ENCODE measurements around the gene RGS7BP.

Gene RGS7BP

GRCh38 chr5:64566310-64566916 lies 60.6 kb downstream of the RGS7BP start:
- FAIRE-seq: no peak

DNA sequence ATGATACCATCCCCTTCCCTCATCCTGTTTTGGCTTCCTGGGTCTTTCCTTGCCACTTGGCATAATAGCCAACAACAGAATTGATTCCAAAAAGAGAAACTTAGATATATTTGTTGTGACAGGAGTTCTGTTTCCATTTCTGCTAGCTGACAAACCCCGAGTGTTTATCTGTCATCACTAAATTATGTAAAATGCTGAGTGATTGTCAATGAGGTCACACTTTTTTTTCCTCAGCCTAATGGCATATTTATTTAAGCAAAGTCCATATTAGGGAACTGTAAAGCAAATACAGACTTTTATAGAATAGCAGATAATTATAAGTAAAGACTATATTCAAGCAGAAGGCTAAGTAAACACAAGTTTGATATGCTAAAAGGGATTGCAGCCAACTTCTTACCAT lies 64.0 kb downstream of the RGS7BP start:
- no peak for FAIRE-seq

GRCh38 chr5:64570395-64570996 lies 64.7 kb downstream of the RGS7BP start:
- no peak for FAIRE-seq

- no peak for FAIRE-seq
Measured at GRCh38 chr5:64575561-64575960, 69.7 kb downstream of the RGS7BP start.

DNA sequence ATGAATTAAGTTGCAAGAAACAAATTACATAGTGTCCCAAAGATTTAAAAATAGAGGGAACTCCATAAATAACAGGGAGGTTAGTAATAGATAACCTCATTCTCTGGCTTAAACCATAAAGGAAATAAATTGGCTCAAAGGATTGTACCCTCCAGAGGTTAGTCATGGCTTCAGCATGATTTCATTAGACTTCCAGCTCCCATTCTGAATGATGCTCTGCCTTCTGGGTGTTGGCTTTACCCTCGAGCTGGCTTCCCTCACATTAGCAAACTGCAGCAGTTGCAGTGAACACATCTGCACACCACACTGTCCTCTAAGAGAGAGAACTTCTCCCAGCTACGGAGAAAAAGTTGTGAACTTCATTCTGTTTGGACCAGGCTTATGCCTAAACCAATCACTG lies 70.4 kb downstream of the RGS7BP start:
- no peak for FAIRE-seq

DNA sequence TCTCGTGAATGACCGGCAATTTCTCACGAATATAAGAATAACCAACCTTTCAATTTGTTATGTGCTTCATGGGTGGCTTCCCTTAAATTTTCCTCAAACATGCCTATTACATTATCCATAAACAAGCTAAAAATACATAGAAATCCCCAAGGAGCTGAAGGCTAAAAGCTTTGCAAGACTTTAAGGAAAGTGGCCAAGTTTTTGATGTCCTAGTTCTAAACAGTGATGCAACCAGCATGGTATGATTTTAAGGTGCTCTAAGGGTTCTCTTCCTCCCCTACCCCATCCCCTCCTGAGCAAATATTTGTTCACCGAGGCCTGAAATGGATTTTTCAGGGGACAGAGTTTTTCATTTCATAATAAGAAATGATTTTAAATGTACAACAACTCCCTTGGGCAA lies 79.8 kb downstream of the RGS7BP start:
- no peak for FAIRE-seq

- no peak for FAIRE-seq
Measured at GRCh38 chr5:64587370-64587769, 81.6 kb downstream of the RGS7BP start.

- FAIRE-seq: no peak
Measured at GRCh38 chr5:64592730-64593341, 87.0 kb downstream of the RGS7BP start.

DNA sequence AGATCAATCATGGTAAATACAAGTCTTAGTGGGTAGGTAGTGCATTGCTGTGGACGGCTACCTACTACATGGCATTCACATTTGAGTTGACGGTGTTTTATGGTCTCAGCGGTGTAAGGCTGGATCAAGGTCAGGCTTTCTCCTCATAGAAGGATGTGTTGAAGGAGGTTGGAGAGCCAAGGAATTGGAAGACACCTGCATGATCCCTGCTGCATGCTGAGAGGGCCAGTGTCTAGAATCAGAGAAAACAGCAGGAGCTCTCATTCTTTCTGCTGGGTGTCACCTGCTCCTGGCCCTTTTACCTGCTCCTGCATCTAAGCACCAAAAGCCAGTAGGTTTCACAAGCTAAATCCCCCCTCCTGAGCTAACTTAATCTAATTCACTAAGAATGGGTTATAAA lies 88.2 kb downstream of the RGS7BP start:
- FAIRE-seq: no peak

DNA sequence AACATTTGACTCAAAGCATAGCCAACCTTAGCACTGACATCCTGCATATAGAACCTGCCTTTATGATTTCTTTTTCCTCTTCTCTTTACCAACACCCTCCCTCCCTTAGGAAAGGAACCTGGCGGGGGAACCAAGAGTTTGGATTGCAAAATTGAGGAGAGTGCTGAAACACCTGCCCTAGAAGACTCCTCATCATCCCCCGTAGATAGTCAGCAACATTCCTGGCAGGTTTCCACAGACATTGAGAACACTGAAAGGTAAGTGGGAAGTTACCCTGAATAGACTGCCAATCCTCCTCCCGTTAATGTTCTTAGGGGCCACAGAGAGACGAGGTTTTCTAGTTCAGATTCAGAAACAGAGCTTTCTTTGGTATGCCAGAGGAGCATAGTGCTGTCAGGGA lies 88.8 kb downstream of the RGS7BP start:
- FAIRE-seq: no peak

GRCh38 chr5:64595031-64595855 lies 89.4 kb downstream of the RGS7BP start:
- FAIRE-seq: no peak

- FAIRE-seq: no peak
Measured at GRCh38 chr5:64599226-64599625, 93.4 kb downstream of the RGS7BP start.

- no peak for FAIRE-seq
Measured at GRCh38 chr5:64603676-64604075, 97.9 kb downstream of the RGS7BP start.

- FAIRE-seq: no peak
Measured at GRCh38 chr5:64606926-64607325, 101.1 kb downstream of the RGS7BP start.

GRCh38 chr5:64612344-64612961 lies 106.6 kb downstream of the RGS7BP start:
- peak; percentile 93 for FAIRE-seq

GRCh38 chr5:64615895-64616294 lies 110.1 kb downstream of the RGS7BP start:
- FAIRE-seq: no peak

- FAIRE-seq: no peak
Measured at GRCh38 chr5:64619609-64620008, 113.8 kb downstream of the RGS7BP start.

DNA sequence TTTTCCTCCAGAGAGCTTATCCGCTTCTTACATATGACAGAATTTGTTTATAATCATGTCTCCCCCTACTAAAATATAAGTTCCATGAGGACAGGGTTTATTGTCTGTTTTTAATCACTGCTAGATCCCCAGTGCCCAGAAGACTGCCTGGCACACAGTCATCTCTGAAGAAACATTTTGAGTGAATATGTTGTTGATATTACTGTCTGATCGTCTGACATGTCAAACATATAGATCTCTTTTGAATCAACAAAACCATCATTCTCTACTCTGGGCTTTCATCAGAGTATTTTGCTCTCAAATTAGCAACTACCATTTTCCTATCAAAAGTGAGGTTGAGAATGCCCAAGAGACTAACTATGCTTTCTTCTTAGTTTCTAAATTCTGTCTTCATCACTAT lies 117.2 kb downstream of the RGS7BP start:
- FAIRE-seq: no peak

GRCh38 chr5:64625678-64626077 lies 119.9 kb downstream of the RGS7BP start:
- no peak for FAIRE-seq

GRCh38 chr5:64628901-64629300 lies 123.1 kb downstream of the RGS7BP start:
- FAIRE-seq: no peak

- FAIRE-seq: no peak
Measured at GRCh38 chr5:64629841-64630240, 124.0 kb downstream of the RGS7BP start.

GRCh38 chr5:64632251-64632650 lies 126.4 kb downstream of the RGS7BP start:
- FAIRE-seq: no peak

GRCh38 chr5:64634997-64635686 lies 129.3 kb downstream of the RGS7BP start:
- FAIRE-seq: peak; percentile 93

All from endometrium (tissue), 2 donors.